HepG2 (cell line): Measurements from ENCODE around the gene FEV. TPM values are rescaled to one million over a fixed set of nuclear protein-coding genes. Genes with fewer than 3 reads are reported as not detected.
A peak's percentile ranks its signal among the peaks of the same experiment; 100 is the strongest.

Source experiments
- AHR ChIP-seq: IDR thresholded peaks from 2 replicates; pipeline ENCODE4 v1.6.1; 2018; ENCODE audit warnings: missing genetic modification reagents, missing compliant biosample characterization
- BORCS8-MEF2B ChIP-seq: sonication (generic); formaldehyde crosslinking; IDR thresholded peaks from 2 replicates; pipeline ENCODE4 v1.8.0; 2022; ENCODE audit warnings: mild to moderate bottlenecking, missing genetic modification reagents
- DMAP1 ChIP-seq: IDR thresholded peaks from 2 replicates; pipeline ENCODE4 v1.6.1; 2016
- ERF ChIP-seq: IDR thresholded peaks from 2 replicates; pipeline ENCODE4 v1.6.1; 2018; ENCODE audit warnings: missing biosample characterization, missing genetic modification reagents
- FOXO1 ChIP-seq: sonication (generic); formaldehyde crosslinking; IDR thresholded peaks from 2 replicates; pipeline ENCODE4 v1.4.0; 2020; ENCODE audit warnings: missing genetic modification reagents
- HMGA1 ChIP-seq: sonication (generic); formaldehyde crosslinking; conservative IDR thresholded peaks from 2 replicates; pipeline ENCODE4 v1.4.0; 2020; ENCODE audit warnings: missing genetic modification reagents
- IKZF1 ChIP-seq: fragments of 450-650 bp; IDR thresholded peaks from 2 replicates; pipeline ENCODE4 v1.7.1; 2016
- NFE2L2 ChIP-seq: fragments of 150-350 bp; IDR thresholded peaks from 2 replicates; pipeline ENCODE4 v1.6.1; 2014; ENCODE audit warnings: low read length
- RARA ChIP-seq: IDR thresholded peaks from 2 replicates; pipeline ENCODE4 v1.6.1; 2016; ENCODE audit warnings: missing genetic modification reagents, missing compliant biosample characterization
- SALL1 ChIP-seq: sonication (generic); formaldehyde crosslinking; IDR thresholded peaks from 2 replicates; pipeline ENCODE4 v1.8.0; 2022; ENCODE audit warnings: mild to moderate bottlenecking, missing genetic modification reagents
- SALL2 ChIP-seq: sonication (generic); formaldehyde crosslinking; IDR thresholded peaks from 2 replicates; pipeline ENCODE4 v1.8.1; 2023; ENCODE audit warnings: mild to moderate bottlenecking, missing genetic modification reagents, inconsistent platforms
- SP2 ChIP-seq: sonication (generic); formaldehyde crosslinking; IDR thresholded peaks from 2 replicates; pipeline ENCODE4 v1.5.1; 2020; ENCODE audit warnings: mild to moderate bottlenecking, missing genetic modification reagents
- TERF1 ChIP-seq: sonication (generic); formaldehyde crosslinking; IDR thresholded peaks from 2 replicates; pipeline ENCODE4 v1.8.0; 2022; ENCODE audit warnings: mild to moderate bottlenecking, missing genetic modification reagents, moderate library complexity
- ZNF276 ChIP-seq: sonication (generic); formaldehyde crosslinking; IDR thresholded peaks from 2 replicates; pipeline ENCODE4 v1.4.0; 2020; ENCODE audit warnings: mild to moderate bottlenecking, low read depth, missing genetic modification reagents
- ZNF512 ChIP-seq: sonication (generic); formaldehyde crosslinking; IDR thresholded peaks from 2 replicates; pipeline ENCODE4 v1.4.0; 2020; ENCODE audit warnings: mild to moderate bottlenecking, missing genetic modification reagents
- polyA plus RNA-seq, 8 experiments: library from polyadenylated mRNA; depleted of rRNA in 3 of 8; stranded (reverse) in 7 of 8; unstranded in 1 of 8; fragments of >200 nt; fragmentation: Illumina TruSeq in 4 of 8; extraction: Trizol in 4 of 8; gene quantifications; 2 replicates each; pipeline versions ENCODE4 v1.2.1 to v1.2.3, GENCODE V29; 2011 to 2016; ENCODE audit warnings: low read depth in 4 of 8, missing spikeins in 1 of 8, mixed read lengths in 1 of 8; ENCODE audit not compliant: insufficient read depth in 1 of 8
- total RNA-seq, 5 experiments: library from RNA; depleted of rRNA; stranded (reverse); fragments of >200 nt; fragmentation: Illumina TruSeq; extraction: Trizol; gene quantifications; 2 replicates each; pipeline ENCODE4 v1.2.3, GENCODE V29; 2016; ENCODE audit warnings: low read depth in 1 of 5
- TF ChIP-seq, protein P1 (sequence below): sonication (generic); formaldehyde crosslinking; IDR thresholded peaks from 2 replicates; pipeline ENCODE4 v1.4.0; 2020; ENCODE audit warnings: missing genetic modification reagents
- TF ChIP-seq, protein P2 (sequence below): sonication (generic); formaldehyde crosslinking; IDR thresholded peaks from 2 replicates; pipeline ENCODE4 v1.4.0; 2020; ENCODE audit warnings: missing genetic modification reagents
- TF ChIP-seq, protein P3 (sequence below): sonication (generic); formaldehyde crosslinking; IDR thresholded peaks from 2 replicates; pipeline ENCODE4 v1.8.0; 2022; ENCODE audit warnings: mild to moderate bottlenecking, missing genetic modification reagents, borderline replicate concordance

FEV gene
- total and polyA plus RNA-seq, 2 of the 13 experiments (the other 11 are each of a cell fraction or from before 2014, with no cell fraction given), result not detected

GRCh38 chr2:219002395-219003266, 17.6 kb upstream of the FEV start (continued):
- peak; percentile 48; the same call in 1 of the 2 replicates for TF ChIP-seq ZNF276
- TF ChIP-seq NFE2L2, result 0 out of 2 replicates have a peak, but pooled peaks have one; percentile 2
- TF ChIP-seq BORCS8-MEF2B (CRISPR knock-in tag), result no peak
- 0 out of 2 replicates have a peak, but pooled peaks have one; percentile 11 for TF ChIP-seq DMAP1 (CRISPR knock-in tag)
- no peak for TF ChIP-seq IKZF1
- TF ChIP-seq FOXO1 (CRISPR knock-in tag), result peak; percentile 43
- TF ChIP-seq, protein P1, sequence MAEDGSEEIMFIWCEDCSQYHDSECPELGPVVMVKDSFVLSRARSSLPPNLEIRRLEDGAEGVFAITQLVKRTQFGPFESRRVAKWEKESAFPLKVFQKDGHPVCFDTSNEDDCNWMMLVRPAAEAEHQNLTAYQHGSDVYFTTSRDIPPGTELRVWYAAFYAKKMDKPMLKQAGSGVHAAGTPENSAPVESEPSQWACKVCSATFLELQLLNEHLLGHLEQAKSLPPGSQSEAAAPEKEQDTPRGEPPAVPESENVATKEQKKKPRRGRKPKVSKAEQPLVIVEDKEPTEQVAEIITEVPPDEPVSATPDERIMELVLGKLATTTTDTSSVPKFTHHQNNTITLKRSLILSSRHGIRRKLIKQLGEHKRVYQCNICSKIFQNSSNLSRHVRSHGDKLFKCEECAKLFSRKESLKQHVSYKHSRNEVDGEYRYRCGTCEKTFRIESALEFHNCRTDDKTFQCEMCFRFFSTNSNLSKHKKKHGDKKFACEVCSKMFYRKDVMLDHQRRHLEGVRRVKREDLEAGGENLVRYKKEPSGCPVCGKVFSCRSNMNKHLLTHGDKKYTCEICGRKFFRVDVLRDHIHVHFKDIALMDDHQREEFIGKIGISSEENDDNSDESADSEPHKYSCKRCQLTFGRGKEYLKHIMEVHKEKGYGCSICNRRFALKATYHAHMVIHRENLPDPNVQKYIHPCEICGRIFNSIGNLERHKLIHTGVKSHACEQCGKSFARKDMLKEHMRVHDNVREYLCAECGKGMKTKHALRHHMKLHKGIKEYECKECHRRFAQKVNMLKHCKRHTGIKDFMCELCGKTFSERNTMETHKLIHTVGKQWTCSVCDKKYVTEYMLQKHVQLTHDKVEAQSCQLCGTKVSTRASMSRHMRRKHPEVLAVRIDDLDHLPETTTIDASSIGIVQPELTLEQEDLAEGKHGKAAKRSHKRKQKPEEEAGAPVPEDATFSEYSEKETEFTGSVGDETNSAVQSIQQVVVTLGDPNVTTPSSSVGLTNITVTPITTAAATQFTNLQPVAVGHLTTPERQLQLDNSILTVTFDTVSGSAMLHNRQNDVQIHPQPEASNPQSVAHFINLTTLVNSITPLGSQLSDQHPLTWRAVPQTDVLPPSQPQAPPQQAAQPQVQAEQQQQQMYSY (CRISPR knock-in tag), result no peak
- TF ChIP-seq SALL1 (CRISPR knock-in tag), result no peak; the same call in 1 of the 2 replicates
- TF ChIP-seq HMGA1 (CRISPR knock-in tag), result no peak
- TF ChIP-seq SP2 (CRISPR knock-in tag), result no peak; the same call in 1 of the 2 replicates
- no peak for TF ChIP-seq TERF1
- no peak for TF ChIP-seq ERF (CRISPR knock-in tag)
- TF ChIP-seq, protein P2, sequence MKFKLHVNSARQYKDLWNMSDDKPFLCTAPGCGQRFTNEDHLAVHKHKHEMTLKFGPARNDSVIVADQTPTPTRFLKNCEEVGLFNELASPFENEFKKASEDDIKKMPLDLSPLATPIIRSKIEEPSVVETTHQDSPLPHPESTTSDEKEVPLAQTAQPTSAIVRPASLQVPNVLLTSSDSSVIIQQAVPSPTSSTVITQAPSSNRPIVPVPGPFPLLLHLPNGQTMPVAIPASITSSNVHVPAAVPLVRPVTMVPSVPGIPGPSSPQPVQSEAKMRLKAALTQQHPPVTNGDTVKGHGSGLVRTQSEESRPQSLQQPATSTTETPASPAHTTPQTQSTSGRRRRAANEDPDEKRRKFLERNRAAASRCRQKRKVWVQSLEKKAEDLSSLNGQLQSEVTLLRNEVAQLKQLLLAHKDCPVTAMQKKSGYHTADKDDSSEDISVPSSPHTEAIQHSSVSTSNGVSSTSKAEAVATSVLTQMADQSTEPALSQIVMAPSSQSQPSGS (CRISPR knock-in tag), result 0 out of 2 replicates have a peak, but pooled peaks have one; percentile 12
- TF ChIP-seq AHR (CRISPR knock-in tag), result no peak
- TF ChIP-seq ZNF512 (CRISPR knock-in tag), result no peak
- TF ChIP-seq RARA, result no peak
- no peak for TF ChIP-seq SALL2
- TF ChIP-seq, protein P3, sequence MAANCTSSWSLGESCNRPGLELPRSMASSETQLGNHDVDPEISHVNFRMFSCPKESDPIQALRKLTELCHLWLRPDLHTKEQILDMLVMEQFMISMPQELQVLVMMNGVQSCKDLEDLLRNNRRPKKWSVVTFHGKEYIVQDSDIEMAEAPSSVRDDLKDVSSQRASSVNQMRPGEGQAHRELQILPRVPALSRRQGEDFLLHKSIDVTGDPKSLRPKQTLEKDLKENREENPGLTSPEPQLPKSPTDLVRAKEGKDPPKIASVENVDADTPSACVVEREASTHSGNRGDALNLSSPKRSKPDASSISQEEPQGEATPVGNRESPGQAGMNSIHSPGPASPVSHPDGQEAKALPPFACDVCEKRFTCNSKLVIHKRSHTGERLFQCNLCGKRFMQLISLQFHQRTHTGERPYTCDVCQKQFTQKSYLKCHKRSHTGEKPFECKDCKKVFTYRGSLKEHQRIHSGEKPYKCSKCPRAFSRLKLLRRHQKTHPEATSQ (CRISPR knock-in tag), result no peak
